Esophagus squamous epithelium (tissue), 4 donors: Measurements from ENCODE around the gene SYT6.

ENCODE experiments used
- POLR2A ChIP-seq, 4 donors: fragments of 450-650 bp; IDR thresholded peaks; one replicate each; pipeline ENCODE4 v1.6.1; 2017; ENCODE audit warnings: antibody characterized with exemption in 4 of 4, mild to moderate bottlenecking in 4 of 4, moderate library complexity in 3 of 4
- TF ChIP-seq, protein P1 (sequence below), 6 experiments: fragments of 450-650 bp in 4 of 6; fragments of 200-600 bp in 2 of 6; sonication (generic) in 2 of 6; IDR thresholded peaks; one replicate each; pipeline ENCODE4 v1.5.1; 2016 to 2019; ENCODE audit warnings: antibody characterized with exemption in 6 of 6, mild to moderate bottlenecking in 4 of 6, moderate library complexity in 4 of 6

DNA sequence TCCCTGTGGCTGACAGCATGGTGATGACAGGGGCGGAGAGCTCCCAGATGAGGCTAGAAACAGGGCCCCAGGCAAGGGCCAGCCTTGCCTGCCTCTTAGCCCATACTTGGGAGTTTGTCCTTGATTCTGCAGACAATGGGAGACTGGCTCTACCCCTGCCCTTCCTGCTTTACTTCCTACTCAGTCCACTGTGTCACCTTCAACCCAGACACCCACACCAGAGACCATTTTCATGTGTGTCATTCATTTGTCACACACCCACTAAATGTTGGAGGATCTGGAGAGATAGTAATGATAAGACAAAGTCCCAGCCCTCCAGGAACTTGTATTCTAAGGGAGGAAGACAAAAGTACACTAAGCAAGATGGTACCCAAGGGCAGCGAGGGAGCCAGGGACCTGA is 43.7 kb downstream of the SYT6 start:
- TF ChIP-seq, protein P1, sequence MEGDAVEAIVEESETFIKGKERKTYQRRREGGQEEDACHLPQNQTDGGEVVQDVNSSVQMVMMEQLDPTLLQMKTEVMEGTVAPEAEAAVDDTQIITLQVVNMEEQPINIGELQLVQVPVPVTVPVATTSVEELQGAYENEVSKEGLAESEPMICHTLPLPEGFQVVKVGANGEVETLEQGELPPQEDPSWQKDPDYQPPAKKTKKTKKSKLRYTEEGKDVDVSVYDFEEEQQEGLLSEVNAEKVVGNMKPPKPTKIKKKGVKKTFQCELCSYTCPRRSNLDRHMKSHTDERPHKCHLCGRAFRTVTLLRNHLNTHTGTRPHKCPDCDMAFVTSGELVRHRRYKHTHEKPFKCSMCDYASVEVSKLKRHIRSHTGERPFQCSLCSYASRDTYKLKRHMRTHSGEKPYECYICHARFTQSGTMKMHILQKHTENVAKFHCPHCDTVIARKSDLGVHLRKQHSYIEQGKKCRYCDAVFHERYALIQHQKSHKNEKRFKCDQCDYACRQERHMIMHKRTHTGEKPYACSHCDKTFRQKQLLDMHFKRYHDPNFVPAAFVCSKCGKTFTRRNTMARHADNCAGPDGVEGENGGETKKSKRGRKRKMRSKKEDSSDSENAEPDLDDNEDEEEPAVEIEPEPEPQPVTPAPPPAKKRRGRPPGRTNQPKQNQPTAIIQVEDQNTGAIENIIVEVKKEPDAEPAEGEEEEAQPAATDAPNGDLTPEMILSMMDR (IDR thresholded peaks at IDR 0.05), result no peak
- no peak for TF ChIP-seq POLR2A (IDR thresholded peaks at IDR 0.05)
